Measurements from ENCODE around the gene PTGFRN. TPM values are rescaled to one million over a fixed set of nuclear protein-coding genes. Genes with fewer than 3 reads are reported as not detected.

The PTGFRN gene
- total RNA-seq, 2 experiments from 2014 or later: 7.6 to 7.9 TPM

Other genes starting within 250 kb of the PTGFRN start
- gene IGSF3, start 242.2 kb upstream of the PTGFRN start, total RNA-seq: 1 to 10 TPM; 1.5 to 2.1 TPM
- gene CD2, start 155.5 kb upstream of the PTGFRN start, total RNA-seq: 100 to 1,000 TPM; 382 to 383 TPM
- under 1 TPM in 1 of 2 experiments, not detected in 1; 0.48 TPM for gene CD101, start 91.8 kb downstream of the PTGFRN start, total RNA-seq
- 10 to 100 TPM; 96.6 to 96.7 TPM for gene TTF2, start 150.4 kb downstream of the PTGFRN start, total RNA-seq
- gene TRIM45, start 211.8 kb downstream of the PTGFRN start, total RNA-seq: 1 to 10 TPM in 1 of 2 experiments, under 1 TPM in 1; 0.80 to 1.0 TPM

Data from activated CD8-positive, alpha-beta memory T cell treated with anti-CD3 and anti-CD28 coated beads for 36 hours (primary cell).